SU-DHL-6 (cell line): ENCODE data around the gene SLC37A3.

ENCODE experiments used
- EZH2phosphoT487 ChIP-seq: fragments of 200-600 bp; sonication (generic), shearing (Covaris generic); conservative IDR thresholded peaks from 2 replicates; pipeline ENCODE4 v1.6.1; 2018; ENCODE audit warnings: mild to moderate bottlenecking, antibody characterized with exemption, low read length, moderate library complexity, mixed read lengths
- TF ChIP-seq, protein P1 (sequence below): fragments of 200-600 bp; sonication (generic); IDR thresholded peaks from one replicate; pipeline ENCODE4 v1.5.1; 2017; ENCODE audit warnings: antibody characterized with exemption, mild to moderate bottlenecking, low read length, moderate library complexity; ENCODE audit not compliant: insufficient read depth, poor library complexity, severe bottlenecking

DNA sequence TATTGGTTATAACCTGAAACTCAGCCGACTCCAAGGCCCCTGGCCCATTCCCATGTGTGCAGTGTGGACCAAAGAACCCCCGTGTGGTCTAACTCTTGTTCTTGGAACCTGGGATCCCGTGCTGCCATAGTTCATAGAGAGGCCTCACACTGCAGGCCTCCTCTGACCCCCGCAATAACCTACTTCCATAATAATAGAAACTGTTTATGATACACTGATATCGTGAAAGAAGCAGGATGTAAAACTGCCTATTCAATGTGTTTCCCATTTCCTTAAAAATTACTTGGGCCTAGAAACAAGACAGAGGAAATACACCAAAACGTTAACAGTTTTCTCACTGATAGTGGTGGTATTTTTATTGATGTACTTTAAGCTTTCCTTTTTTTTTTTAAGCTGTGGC lies 112.4 kb downstream of the SLC37A3 start:
- TF ChIP-seq, protein P1, sequence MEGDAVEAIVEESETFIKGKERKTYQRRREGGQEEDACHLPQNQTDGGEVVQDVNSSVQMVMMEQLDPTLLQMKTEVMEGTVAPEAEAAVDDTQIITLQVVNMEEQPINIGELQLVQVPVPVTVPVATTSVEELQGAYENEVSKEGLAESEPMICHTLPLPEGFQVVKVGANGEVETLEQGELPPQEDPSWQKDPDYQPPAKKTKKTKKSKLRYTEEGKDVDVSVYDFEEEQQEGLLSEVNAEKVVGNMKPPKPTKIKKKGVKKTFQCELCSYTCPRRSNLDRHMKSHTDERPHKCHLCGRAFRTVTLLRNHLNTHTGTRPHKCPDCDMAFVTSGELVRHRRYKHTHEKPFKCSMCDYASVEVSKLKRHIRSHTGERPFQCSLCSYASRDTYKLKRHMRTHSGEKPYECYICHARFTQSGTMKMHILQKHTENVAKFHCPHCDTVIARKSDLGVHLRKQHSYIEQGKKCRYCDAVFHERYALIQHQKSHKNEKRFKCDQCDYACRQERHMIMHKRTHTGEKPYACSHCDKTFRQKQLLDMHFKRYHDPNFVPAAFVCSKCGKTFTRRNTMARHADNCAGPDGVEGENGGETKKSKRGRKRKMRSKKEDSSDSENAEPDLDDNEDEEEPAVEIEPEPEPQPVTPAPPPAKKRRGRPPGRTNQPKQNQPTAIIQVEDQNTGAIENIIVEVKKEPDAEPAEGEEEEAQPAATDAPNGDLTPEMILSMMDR, result no peak
- TF ChIP-seq EZH2phosphoT487, result no peak
